Astrocyte of the cerebellum (primary cell): Measurements from ENCODE around the gene BANF1.

Experiments used
- DNase-seq: peaks from one replicate; pipeline ENCODE4 v3.0.0-alpha.2; 2011; ENCODE audit warnings: low read depth
- H3K4me3 ChIP-seq: 2 replicates; pipeline ENCODE4 v1.5.1; 2011; ENCODE audit warnings: mild to moderate bottlenecking, low read depth, low read length, moderate library complexity
- CTCF ChIP-seq: IDR thresholded peaks from 2 replicates; pipeline ENCODE4 v1.5.1; 2012; ENCODE audit warnings: low read length, low read depth, moderate library complexity, mild to moderate bottlenecking; ENCODE audit errors: missing control alignments
- in situ Hi-C: cut with HindIII; loops from 2 replicates; pipeline ENCODE4 v1.10.0; 2017; ENCODE audit warnings: low sequenced_read_pairs

Gene BANF1

GRCh38 chr11:66051371-66051765 lies 49.1 kb downstream of the BANF1 start:
- H3K4me3 ChIP-seq = peak overlapping the region; percentile 94
- in situ Hi-C loops = no loop called here
- TF ChIP-seq CTCF = no peak
- no peak for DNase-seq

GRCh38 chr11:66051766-66052663 lies 49.7 kb downstream of the BANF1 start, which contains the start of gene SF3B2:
TSS of gene SF3B2 (plus strand) at chr11:66052364. CDS start at chr11:66052385, 21 bp downstream.
- TF ChIP-seq CTCF = no peak
- H3K4me3 ChIP-seq = peak within 1 kb of the TSS; percentile 94
- in situ Hi-C loops = no loop called here
- peak; percentile 95 for DNase-seq

- peak overlapping the region; percentile 94 for H3K4me3 ChIP-seq
- in situ Hi-C loops = no loop called here
- DNase-seq = no peak
- no peak for TF ChIP-seq CTCF
Measured at GRCh38 chr11:66052664-66052982, 50.3 kb downstream of the BANF1 start.
